Measurements from ENCODE around the gene ECT2. TPM values are rescaled to one million over a fixed set of nuclear protein-coding genes. Genes with fewer than 3 reads are reported as not detected.

The ECT2 gene
- total and polyA plus RNA-seq, 2 of the 8 experiments (the other 6 are each of a cell fraction or from before 2014, with no cell fraction given) = 19.5 to 88.7 TPM

GRCh38 chr3:172707030-172707429 is 43.5 kb upstream of the ECT2 start (continued):
- TF ChIP-seq CHD7 (IDR thresholded peaks at IDR 0.05; ENCODE audit: insufficient replicate concordance, low read length) = no peak
- no peak for TF ChIP-seq CTBP2 (IDR thresholded peaks at IDR 0.05; ENCODE audit: borderline replicate concordance, insufficient read depth, insufficient read length, low read length)
- TF ChIP-seq CBX5 (IDR thresholded peaks at IDR 0.05; ENCODE audit: low read depth, low read length) = no peak
- no peak for TF ChIP-seq KDM1A (IDR thresholded peaks at IDR 0.05; ENCODE audit: borderline replicate concordance, low read length)
- TF ChIP-seq, protein P1, sequence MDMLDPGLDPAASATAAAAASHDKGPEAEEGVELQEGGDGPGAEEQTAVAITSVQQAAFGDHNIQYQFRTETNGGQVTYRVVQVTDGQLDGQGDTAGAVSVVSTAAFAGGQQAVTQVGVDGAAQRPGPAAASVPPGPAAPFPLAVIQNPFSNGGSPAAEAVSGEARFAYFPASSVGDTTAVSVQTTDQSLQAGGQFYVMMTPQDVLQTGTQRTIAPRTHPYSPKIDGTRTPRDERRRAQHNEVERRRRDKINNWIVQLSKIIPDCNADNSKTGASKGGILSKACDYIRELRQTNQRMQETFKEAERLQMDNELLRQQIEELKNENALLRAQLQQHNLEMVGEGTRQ (IDR thresholded peaks at IDR 0.05; ENCODE audit: low read length) = no peak
- TF ChIP-seq EZH2 (IDR thresholded peaks at IDR 0.05; ENCODE audit: low read depth, low read length, severe bottlenecking) = no peak
- no peak for TF ChIP-seq GABPA (IDR thresholded peaks at IDR 0.05; ENCODE audit: borderline replicate concordance, insufficient read depth, low read length)
- no peak for TF ChIP-seq TCF12 (IDR thresholded peaks at IDR 0.05; ENCODE audit: low read depth, low read length)
- TF ChIP-seq KDM4A (IDR thresholded peaks at IDR 0.05; ENCODE audit: low read depth, low read length, severe bottlenecking) = no peak
